ENCODE results near the gene C14orf180. TPM values are rescaled to one million over a fixed set of nuclear protein-coding genes. Genes with fewer than 3 reads are reported as not detected.

Gene C14orf180
- total and polyA plus RNA-seq, 4 donors = 0.50 to 1.3 (median 0.68) TPM; not detected in 1

DNA sequence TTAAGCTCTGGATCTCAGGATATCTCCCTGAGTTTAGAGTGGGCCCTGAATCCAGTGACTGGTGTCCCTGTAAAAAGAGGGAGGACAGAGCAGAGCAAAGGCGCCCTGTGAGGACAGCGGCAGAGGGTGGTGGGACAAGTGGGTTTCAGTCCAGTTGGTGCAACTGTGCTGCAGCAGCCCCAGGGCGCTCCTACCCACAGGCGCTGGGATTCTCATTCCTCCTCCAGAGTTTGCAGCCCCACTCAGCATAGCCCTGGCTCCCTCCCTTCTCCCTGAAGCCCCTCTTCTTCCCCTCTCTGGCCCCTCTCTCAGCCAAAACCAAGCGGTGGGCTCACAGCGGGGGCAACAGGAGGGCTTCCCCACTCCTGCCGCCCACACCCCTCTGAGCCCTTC lies 23.4 kb downstream of the C14orf180 start:
- H3K4me1 ChIP-seq (ENCODE audit: control insufficient read depth in 1 of 2, insufficient read depth in 2 of 2, low read length in 2 of 2) = no peaks in the 10 kb centered on the region
- intact Hi-C loops (cut with DNase I) = no loop called here
- 71 to 83% methylated on average over 6 to 7 of the region's 7 CpGs for WGBS, 2 donors
- H3K4me3 ChIP-seq (ENCODE audit: low read length in 2 of 2) = no peak overlapping the region
- no peaks in the 10 kb centered on the region for H3K36me3 ChIP-seq (ENCODE audit: control insufficient read depth in 1 of 2, insufficient read depth in 2 of 2, low read length in 1 of 2)
- H3K27me3 ChIP-seq (ENCODE audit: control insufficient read depth in 1 of 2, insufficient read depth in 2 of 2, low read length in 1 of 2) = no peaks in the 10 kb centered on the region
- H3K9me3 ChIP-seq (ENCODE audit: control insufficient read depth, low read length) = no peaks in the 10 kb centered on the region
- H3K27ac ChIP-seq (ENCODE audit: low read depth in 1 of 2, low read length in 2 of 2) = no peak overlapping the region
- no peak for ATAC-seq (ENCODE audit: low FRiP score)
- no peak for DNase-seq

DNA sequence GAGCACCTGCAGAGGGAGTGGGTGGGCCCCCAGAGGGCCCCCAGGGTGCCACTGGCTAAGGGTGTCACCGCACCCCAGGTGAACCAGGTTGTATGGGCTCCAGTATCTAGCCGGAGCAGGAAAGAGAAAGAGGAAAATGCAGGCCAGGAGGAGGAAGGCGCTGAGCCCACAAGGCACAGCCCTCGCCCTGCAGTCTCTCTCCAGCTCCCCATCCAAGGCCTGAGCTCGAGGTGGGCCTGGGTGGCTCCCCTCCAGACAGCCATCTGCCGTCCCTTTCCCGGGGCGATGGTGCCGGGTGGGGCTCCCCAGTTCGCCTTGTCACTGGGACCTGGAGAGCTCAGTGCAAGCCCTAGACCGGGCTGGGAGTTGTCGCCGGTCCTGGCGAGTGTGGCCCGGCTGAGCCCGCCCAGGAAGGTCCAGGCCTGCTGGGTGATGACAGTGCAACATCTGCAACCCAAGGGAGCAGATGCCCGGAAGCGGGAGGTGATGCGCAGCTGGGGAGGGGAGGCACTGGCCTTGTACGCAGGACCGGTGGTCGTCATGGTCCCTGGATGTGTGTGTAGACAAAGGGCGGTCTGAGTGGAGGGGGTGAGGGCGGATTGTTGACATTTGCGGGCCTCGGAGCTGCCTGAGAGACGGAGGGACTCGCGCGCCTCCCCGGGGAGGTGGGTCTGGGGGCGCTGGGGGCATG lies 24.3 kb downstream of the C14orf180 start:
- WGBS, 2 donors = 29% methylated on average over 30 to 32 of the region's 32 CpGs
- no peak for DNase-seq
- Histone ChIP-seq H3K4me1 (ENCODE audit: control insufficient read depth in 1 of 2, insufficient read depth in 2 of 2, low read length in 2 of 2) (no peaks in the 10 kb centered on the region), H3K27ac (ENCODE audit: low read depth in 1 of 2, low read length in 2 of 2) (no peak overlapping the region), H3K4me3 (ENCODE audit: low read length in 2 of 2) (no peak overlapping the region), H3K27me3 (ENCODE audit: control insufficient read depth in 1 of 2, insufficient read depth in 2 of 2, low read length in 1 of 2) (no peaks in the 10 kb centered on the region), H3K36me3 (ENCODE audit: control insufficient read depth in 1 of 2, insufficient read depth in 2 of 2, low read length in 1 of 2) (no peaks in the 10 kb centered on the region), H3K9me3 (ENCODE audit: control insufficient read depth, low read length) (no peaks in the 10 kb centered on the region)
- intact Hi-C loops (cut with DNase I) = no loop called here
- ATAC-seq (ENCODE audit: low FRiP score) = no peak

DNA sequence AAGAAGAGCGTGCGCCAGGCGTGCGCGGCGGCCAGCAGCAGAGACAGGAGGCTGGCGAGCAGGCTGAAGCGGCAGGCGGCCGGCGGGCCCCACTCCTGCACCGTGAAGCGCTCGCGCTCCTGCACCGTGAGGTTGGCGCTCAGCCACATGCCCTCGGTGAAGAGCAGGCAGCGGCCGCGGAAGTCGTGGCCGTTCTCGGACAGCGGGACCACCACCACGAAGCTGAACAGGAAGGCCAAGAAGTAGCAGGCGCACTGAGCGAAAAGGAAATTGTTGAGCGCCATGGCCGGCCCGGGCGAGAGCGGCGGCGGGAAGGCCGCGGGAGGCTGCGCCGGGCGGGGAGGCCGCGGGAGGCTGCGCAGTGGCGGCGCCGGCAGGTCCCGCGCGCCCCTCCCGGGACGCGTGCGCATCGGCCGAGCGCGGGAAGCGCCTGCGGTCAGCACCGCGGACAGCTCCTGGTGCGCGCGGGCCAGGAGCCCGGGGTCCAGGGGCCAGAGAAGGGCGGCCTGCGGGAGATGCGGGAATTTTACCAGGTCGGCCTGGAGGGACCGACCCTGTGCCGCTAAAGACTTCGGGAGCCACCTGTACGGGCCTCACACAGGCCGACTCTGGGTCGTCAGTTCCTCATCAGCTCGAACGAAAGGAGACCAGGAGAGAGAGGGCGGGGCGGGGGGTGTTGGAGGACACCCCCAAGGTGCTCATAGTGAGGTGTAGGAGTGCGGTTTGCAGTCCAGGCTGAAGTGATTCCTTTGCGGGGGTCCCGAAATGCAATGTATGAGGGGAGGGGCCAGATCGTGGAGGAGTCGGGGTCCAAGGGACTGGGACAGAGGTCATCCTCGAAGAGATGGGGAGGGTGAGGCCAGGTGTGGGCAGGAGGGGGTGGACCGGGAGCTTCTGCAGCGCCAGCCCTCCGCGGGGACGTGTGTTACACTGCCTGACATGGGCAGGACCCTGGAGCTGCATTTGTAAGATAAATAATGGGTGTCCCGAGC lies 25.2 kb downstream of the C14orf180 start, which contains the start of gene TMEM179:
Gene TMEM179 (minus strand): TSS at position 315 of the 992 bp plus-strand sequence. CDS start 31 bp downstream, at position 284.
- H3K4me3 ChIP-seq (ENCODE audit: low read length in 2 of 2) = no peak within 1 kb of the TSS
- 6 to 7% methylated on average over 62 to 91 of the region's 91 CpGs for WGBS, 2 donors

DNA sequence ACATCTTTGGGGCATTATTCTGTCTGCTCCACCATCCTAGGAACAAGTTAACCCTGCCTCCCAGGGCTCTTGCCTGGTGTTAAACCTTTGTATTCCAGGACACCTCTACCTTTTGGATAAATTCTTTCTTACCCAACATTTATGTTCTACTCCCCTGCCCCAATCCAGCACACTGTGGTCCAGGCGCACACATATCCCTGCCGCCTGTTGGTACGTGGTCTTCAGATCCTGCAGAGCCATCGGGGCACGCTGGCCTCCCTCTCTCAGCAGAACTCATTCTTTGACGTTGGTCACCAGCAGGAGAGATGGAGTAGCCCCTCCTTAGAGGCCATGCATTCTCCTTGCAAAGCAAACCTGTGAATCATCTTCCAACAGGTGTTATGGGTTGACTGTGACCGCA lies 30.1 kb downstream of the C14orf180 start:
- WGBS, 2 donors = 82 to 83% methylated on average over 7 of the region's 7 CpGs
- ATAC-seq (ENCODE audit: low FRiP score) = no peak
- Histone ChIP-seq H3K9me3 (ENCODE audit: control insufficient read depth, low read length) (no peaks in the 10 kb centered on the region), H3K27me3 (ENCODE audit: control insufficient read depth in 1 of 2, insufficient read depth in 2 of 2, low read length in 1 of 2) (no peaks in the 10 kb centered on the region), H3K4me3 (ENCODE audit: low read length in 2 of 2) (no peak overlapping the region), H3K36me3 (ENCODE audit: control insufficient read depth in 1 of 2, insufficient read depth in 2 of 2, low read length in 1 of 2) (no peaks in the 10 kb centered on the region), H3K27ac (ENCODE audit: low read depth in 1 of 2, low read length in 2 of 2) (no peak overlapping the region), H3K4me1 (ENCODE audit: control insufficient read depth in 1 of 2, insufficient read depth in 2 of 2, low read length in 2 of 2) (no peaks in the 10 kb centered on the region)
- intact Hi-C loops (cut with DNase I) = no loop called here
- no peak for DNase-seq

More for the DNA sequence above, 25.2 kb downstream of the C14orf180 start, which contains the start of gene TMEM179:
- Histone ChIP-seq H3K36me3 (ENCODE audit: control insufficient read depth in 1 of 2, insufficient read depth in 2 of 2, low read length in 1 of 2) (no peaks in the 10 kb centered on the region), H3K27ac (ENCODE audit: low read depth in 1 of 2, low read length in 2 of 2) (no peak within 1 kb of the TSS), H3K27me3 (ENCODE audit: control insufficient read depth in 1 of 2, insufficient read depth in 2 of 2, low read length in 1 of 2) (no peaks in the 10 kb centered on the region), H3K9me3 (ENCODE audit: control insufficient read depth, low read length) (no peaks in the 10 kb centered on the region), H3K4me1 (ENCODE audit: control insufficient read depth in 1 of 2, insufficient read depth in 2 of 2, low read length in 2 of 2) (no peaks in the 10 kb centered on the region)
- DNase-seq = peak in 1 of 2 donors; percentile 76
- intact Hi-C loops (cut with DNase I) = no loop called here
- ATAC-seq (ENCODE audit: low FRiP score) = no peak

DNA sequence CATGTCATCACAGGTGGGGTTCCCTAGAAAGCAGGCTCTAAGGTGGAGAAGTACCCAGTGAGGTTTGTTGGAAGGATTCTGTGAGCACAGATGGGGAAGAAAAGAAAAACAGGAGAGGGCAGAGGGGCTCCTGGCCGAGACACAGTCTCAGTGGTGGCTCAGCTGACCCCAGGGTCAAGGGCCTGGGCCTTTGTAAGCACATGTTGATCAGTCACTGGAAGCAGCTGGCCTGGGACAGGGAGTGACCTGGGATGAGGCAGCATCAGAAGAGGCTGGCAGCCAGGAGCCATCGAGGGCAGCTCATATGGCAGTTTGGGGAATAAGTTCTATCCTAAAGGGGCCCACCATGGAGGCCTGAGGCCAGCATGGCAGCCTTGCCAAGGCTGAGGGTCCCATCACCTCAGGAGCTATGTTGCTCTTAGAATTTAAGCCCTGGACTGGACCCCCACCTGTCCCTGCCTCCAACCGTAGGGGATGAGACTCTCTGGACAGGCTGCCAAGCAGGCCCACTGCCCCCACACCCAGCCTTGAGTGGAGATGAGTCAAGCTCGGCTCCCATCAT lies 31.3 kb downstream of the C14orf180 start:
- H3K36me3 ChIP-seq (ENCODE audit: control insufficient read depth in 1 of 2, insufficient read depth in 2 of 2, low read length in 1 of 2) = no peaks in the 10 kb centered on the region
- ATAC-seq (ENCODE audit: low FRiP score) = no peak
- no peak overlapping the region for H3K4me3 ChIP-seq (ENCODE audit: low read length in 2 of 2)
- intact Hi-C loops (cut with DNase I) = no loop called here
- H3K27ac ChIP-seq (ENCODE audit: low read depth in 1 of 2, low read length in 2 of 2) = no peak overlapping the region
- no peaks in the 10 kb centered on the region for H3K4me1 ChIP-seq (ENCODE audit: control insufficient read depth in 1 of 2, insufficient read depth in 2 of 2, low read length in 2 of 2)
- peaks cover 2% of the 10 kb centered on the region for H3K9me3 ChIP-seq (ENCODE audit: control insufficient read depth, low read length)
- 53 to 58% methylated on average over 4 of the region's 4 CpGs for WGBS, 2 donors
- H3K27me3 ChIP-seq (ENCODE audit: control insufficient read depth in 1 of 2, insufficient read depth in 2 of 2, low read length in 1 of 2) = no peaks in the 10 kb centered on the region
- no peak for DNase-seq

DNA sequence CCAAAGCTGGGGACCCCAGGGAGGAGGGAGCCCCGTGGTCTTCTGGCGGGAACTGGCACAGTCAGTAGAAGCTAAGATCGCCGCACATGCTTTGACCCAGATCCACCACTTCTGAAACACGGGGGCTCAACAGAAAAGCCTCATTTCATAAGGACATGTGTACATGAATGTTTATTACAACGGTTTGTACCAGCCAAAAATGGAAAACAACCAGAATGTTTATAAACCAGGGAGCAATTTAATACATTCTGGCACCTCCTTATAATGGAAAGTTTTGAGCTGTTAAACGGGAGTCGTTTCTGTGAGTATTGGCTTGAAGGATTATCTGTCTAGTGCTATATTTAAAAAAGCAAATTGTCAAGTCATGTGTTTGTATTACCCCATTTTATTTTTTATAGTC lies 32.3 kb downstream of the C14orf180 start:
- H3K4me1 ChIP-seq (ENCODE audit: control insufficient read depth in 1 of 2, insufficient read depth in 2 of 2, low read length in 2 of 2) = no peaks in the 10 kb centered on the region
- no peak overlapping the region for H3K27ac ChIP-seq (ENCODE audit: low read depth in 1 of 2, low read length in 2 of 2)
- ATAC-seq (ENCODE audit: low FRiP score) (no peak), DNase-seq (no peak)
- peaks cover 2% of the 10 kb centered on the region for H3K9me3 ChIP-seq (ENCODE audit: control insufficient read depth, low read length)
- intact Hi-C loops (cut with DNase I) = no loop called here
- no peaks in the 10 kb centered on the region for H3K36me3 ChIP-seq (ENCODE audit: control insufficient read depth in 1 of 2, insufficient read depth in 2 of 2, low read length in 1 of 2)
- no peak overlapping the region for H3K4me3 ChIP-seq (ENCODE audit: low read length in 2 of 2)
- H3K27me3 ChIP-seq (ENCODE audit: control insufficient read depth in 1 of 2, insufficient read depth in 2 of 2, low read length in 1 of 2) = no peaks in the 10 kb centered on the region
- WGBS, 2 donors = 51 to 53% methylated on average over 8 of the region's 8 CpGs

DNA sequence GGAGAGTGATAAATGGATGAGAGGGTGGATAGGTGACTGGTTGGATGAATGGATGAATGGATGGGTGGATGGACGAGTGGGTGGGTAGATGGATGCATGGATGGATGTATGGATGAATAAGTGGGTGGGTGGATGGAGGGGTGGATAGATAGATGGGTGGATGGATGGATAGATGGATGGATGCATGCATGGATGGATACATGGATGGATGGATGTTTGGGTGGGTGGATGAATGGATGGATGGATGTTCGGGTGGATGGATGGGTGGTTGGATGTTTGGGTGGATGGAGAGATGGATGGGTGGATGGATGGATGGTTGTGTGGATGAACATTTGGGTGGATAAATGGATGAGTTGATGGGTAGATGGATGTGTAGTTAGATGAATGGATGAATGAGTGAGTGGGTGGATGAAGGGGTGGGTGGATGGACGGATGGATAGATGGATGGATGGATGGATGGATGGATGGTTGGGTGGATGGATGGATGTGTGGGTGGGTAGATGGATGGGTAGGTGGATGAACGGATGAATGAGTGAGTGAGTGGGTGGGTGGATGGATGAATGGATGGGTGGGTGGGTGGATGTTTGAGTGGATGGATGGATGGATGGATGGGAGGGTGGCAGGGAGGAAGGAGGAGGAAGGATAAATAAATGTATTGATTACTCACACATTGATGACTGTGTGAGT lies 34.7 kb downstream of the C14orf180 start:
- intact Hi-C loops (cut with DNase I) = no loop called here
- Histone ChIP-seq H3K4me3 (ENCODE audit: low read length in 2 of 2) (no peak overlapping the region), H3K27me3 (ENCODE audit: control insufficient read depth in 1 of 2, insufficient read depth in 2 of 2, low read length in 1 of 2) (no peaks in the 10 kb centered on the region), H3K9me3 (ENCODE audit: control insufficient read depth, low read length) (peaks cover 2% of the 10 kb centered on the region), H3K36me3 (ENCODE audit: control insufficient read depth in 1 of 2, insufficient read depth in 2 of 2, low read length in 1 of 2) (no peaks in the 10 kb centered on the region), H3K27ac (ENCODE audit: low read depth in 1 of 2, low read length in 2 of 2) (no peak overlapping the region), H3K4me1 (ENCODE audit: control insufficient read depth in 1 of 2, insufficient read depth in 2 of 2, low read length in 2 of 2) (no peaks in the 10 kb centered on the region)
- ATAC-seq (ENCODE audit: low FRiP score) (no peak), DNase-seq (no peak)
- WGBS, 2 donors = 58 to 59% methylated on average over 4 of the region's 4 CpGs

DNA sequence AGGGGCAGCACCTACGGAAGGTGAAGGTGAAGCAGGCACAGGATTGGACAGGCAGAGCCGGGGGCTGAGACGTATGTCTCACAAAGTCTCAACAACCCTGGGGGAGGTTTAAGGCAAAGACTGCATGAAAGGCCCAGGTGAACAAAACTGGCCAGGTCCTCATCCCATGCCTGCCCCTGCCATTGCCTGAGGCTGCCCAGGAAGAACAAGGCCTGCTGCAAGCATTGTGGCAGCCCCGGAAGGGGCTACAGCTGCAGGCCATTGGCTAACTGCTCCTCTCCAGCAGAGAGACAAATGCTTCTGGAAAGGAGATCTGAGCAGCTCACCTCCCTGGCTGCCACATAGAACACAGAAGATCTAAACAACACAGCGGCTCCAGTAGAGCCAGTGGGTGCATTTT lies 45.4 kb downstream of the C14orf180 start:
- H3K4me1 ChIP-seq (ENCODE audit: control insufficient read depth in 1 of 2, insufficient read depth in 2 of 2, low read length in 2 of 2) = no peaks in the 10 kb centered on the region
- no peak overlapping the region for H3K27ac ChIP-seq (ENCODE audit: low read depth in 1 of 2, low read length in 2 of 2)
- no peak overlapping the region for H3K4me3 ChIP-seq (ENCODE audit: low read length in 2 of 2)
- H3K36me3 ChIP-seq (ENCODE audit: control insufficient read depth in 1 of 2, insufficient read depth in 2 of 2, low read length in 1 of 2) = no peaks in the 10 kb centered on the region
- 54 to 59% methylated on average over 5 of the region's 5 CpGs for WGBS, 2 donors
- no peak for DNase-seq
- peaks cover 6% of the 10 kb centered on the region for H3K9me3 ChIP-seq (ENCODE audit: control insufficient read depth, low read length)
- intact Hi-C loops (cut with DNase I) = no loop called here
- ATAC-seq (ENCODE audit: low FRiP score) = no peak
- H3K27me3 ChIP-seq (ENCODE audit: control insufficient read depth in 1 of 2, insufficient read depth in 2 of 2, low read length in 1 of 2) = no peaks in the 10 kb centered on the region

Measured in aorta (tissue), 5 donors.